Retinal pigment epithelial cell (primary cell): ENCODE results near the gene POU2F1.

Source experiments
- DNase-seq: peaks from one replicate; pipeline ENCODE4 v3.0.0-alpha.2; 2010; ENCODE audit warnings: low read depth
- H3K4me3 ChIP-seq: 2 replicates; pipeline ENCODE4 v1.5.1; 2011; ENCODE audit warnings: mild to moderate bottlenecking, low read length, control low read depth, moderate library complexity
- TF ChIP-seq, protein P1 (sequence below): conservative IDR thresholded peaks from 2 replicates; pipeline ENCODE4 v1.5.1; 2011; ENCODE audit warnings: low read depth, low read length, control low read depth, inconsistent platforms

POU2F1 gene

DNA sequence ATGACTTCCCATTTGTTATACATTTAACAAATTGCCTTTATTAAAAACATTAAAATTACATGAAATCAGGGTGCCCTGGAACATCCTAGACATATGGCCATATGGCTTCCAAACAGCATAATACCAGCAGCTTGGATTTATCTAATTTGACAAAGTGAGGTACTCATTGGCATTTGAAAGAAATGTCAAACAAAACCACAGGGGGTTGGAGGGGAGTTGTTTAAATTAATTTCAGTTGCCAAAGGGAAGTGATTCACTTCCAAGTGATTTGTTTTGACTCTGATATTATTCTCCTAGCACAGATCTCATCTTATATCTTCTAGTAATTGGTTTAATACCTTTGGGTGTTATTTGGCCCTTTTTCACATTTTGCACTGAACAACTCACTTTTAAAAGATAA is 24.5 kb upstream of the POU2F1 start:
- H3K4me3 ChIP-seq, result no peak overlapping the region
- no peak for DNase-seq
- TF ChIP-seq, protein P1, sequence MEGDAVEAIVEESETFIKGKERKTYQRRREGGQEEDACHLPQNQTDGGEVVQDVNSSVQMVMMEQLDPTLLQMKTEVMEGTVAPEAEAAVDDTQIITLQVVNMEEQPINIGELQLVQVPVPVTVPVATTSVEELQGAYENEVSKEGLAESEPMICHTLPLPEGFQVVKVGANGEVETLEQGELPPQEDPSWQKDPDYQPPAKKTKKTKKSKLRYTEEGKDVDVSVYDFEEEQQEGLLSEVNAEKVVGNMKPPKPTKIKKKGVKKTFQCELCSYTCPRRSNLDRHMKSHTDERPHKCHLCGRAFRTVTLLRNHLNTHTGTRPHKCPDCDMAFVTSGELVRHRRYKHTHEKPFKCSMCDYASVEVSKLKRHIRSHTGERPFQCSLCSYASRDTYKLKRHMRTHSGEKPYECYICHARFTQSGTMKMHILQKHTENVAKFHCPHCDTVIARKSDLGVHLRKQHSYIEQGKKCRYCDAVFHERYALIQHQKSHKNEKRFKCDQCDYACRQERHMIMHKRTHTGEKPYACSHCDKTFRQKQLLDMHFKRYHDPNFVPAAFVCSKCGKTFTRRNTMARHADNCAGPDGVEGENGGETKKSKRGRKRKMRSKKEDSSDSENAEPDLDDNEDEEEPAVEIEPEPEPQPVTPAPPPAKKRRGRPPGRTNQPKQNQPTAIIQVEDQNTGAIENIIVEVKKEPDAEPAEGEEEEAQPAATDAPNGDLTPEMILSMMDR, result no peak

DNA sequence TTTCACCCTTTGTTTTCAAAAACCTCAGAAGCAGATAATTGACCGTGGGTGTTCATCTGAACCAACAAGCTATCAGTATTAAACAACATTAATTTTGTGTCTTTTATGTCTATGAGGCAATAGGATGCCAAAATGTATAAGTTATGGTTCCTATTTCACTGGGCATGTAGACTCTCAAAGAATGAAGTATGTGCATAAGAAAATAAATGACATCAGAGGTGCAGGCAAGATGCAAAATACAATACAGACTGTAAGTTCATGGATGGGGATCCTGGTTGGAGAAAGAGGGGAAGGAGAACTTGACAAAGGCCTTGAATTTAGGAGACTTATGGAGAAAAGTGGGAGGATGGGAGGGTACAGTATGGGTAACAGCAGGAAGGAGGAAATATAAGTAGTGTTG is 23.4 kb upstream of the POU2F1 start:
- no peak overlapping the region for H3K4me3 ChIP-seq
- no peak for DNase-seq
- TF ChIP-seq, protein P1, result no peak

DNA sequence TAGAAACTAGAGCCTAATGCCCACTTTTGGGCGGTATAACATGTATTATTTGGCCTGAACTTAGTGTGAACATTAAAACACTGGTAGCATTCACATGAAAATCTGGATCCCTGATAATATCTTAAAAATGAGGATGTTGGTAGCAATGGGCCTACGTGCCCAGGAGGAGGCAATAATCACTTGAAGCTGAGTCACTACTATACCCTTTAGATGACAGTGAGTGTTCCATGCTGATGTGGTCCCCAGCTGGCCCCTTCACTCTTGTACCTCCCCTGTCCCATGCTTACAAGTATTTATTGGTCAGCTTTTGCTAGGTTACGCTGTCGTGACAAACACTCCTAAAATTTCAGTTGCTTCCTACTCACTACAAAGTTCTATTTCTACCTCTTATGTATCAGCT is 23.0 kb upstream of the POU2F1 start:
- H3K4me3 ChIP-seq, result no peak overlapping the region
- no peak for DNase-seq
- TF ChIP-seq, protein P1, result no peak

DNA sequence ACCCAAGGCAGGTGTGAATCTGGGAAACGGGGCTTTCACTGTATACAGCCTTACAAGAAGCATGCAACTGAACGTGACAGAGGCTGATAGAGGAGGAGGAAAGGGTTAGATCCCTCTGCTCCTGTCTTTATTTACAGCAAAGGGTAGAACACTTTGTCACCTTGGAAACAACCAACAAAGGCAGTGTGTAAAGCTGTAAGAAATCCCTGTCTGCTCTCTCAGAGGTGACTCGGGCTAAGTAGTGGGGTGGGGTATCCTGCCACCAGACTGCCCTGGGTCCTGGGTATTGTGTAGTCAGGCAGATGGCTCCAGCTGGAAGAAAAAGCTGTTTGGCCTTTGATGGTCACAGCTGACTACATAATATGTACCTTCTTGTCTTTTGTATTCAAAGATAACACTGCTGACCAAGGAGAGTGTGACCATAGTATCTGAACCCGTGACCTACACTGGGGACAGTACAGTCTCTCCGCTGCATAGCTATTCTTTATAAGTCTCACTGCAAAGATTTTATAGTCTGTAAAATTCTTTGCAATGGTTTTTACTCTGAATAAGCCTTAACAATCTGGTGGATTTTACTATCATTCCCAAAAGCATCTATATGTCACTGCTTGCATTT is 22.1 kb upstream of the POU2F1 start:
- no peak overlapping the region for H3K4me3 ChIP-seq
- TF ChIP-seq, protein P1, result no peak
- no peak for DNase-seq

DNA sequence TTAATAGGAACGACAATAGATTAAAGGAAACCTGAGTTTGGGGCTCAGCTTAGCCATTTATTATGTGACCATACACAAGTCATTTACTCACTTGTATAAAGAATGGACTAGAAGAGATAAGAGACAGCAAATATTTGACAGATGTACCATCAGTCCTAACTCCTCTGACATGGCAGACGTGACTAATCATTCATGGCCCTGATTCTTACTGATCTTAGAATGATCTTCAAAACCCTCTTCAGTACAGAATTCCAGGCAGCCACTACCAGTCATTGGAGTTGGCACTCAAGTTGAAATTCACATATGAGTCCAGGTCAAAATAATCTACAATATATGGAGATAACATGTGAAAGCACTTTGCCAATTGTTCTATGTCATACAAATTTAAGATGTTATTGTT is 21.0 kb upstream of the POU2F1 start:
- H3K4me3 ChIP-seq, result no peak overlapping the region
- TF ChIP-seq, protein P1, result no peak
- DNase-seq, result no peak

DNA sequence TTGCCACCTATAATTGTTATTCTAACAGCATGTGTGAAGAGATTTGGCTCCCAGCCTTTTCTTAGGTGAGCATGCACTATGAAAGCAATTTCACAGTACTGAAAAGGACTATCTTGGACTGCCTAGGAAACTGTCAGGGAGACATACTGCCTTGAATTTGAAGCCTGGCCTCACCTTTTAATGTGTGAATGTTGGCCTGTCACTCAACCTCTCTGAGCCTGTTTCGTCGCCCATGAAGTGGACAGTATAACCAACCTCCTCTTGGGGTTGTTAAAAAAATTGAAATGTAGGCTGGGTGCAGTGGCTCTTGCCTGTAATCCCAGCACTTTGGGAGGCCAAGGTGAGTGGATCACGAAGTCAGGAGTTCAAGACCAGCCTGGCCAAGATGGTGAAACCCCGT is 20.4 kb upstream of the POU2F1 start:
- DNase-seq, result no peak
- no peak overlapping the region for H3K4me3 ChIP-seq
- TF ChIP-seq, protein P1, result no peak

DNA sequence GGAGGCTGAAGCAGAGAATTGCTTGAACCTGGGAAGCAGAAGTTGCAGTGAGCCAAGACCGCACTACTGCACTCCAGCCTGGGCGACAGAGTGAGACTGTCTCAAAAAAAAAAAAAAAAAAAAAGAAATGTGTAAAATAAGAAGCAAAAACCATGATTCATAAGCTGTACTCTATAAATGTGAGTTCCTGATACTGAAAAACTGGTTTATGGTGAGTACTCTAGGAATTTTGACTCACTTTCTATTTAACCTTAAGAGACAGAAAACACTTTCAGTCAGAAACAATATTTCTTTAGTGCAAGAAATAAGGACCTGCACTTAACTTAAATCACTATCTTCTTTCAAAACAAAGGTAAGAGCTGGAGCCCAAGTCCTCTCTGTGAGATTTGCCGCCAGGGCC is 19.9 kb upstream of the POU2F1 start:
- TF ChIP-seq, protein P1, result no peak

More for the DNA sequence above, 19.9 kb upstream of the POU2F1 start:
- no peak for DNase-seq
- no peak overlapping the region for H3K4me3 ChIP-seq
